HCT116 (cell line): ENCODE results near the gene IRF2. TPM values are rescaled to one million over a fixed set of nuclear protein-coding genes. Genes with fewer than 3 reads are reported as not detected.

ENCODE experiments used
- ATAC-seq: fragments of 200-7000 bp; cut with Tn5 transposase; 2 replicates; pipeline ENCODE4 v1.9.1; 2020; ENCODE audit warnings: mild to moderate bottlenecking, moderate library complexity
- BruUV-seq: library from RNA; stranded (reverse); fragments of 400-500 nt; replicated peaks from 2 replicates; lab custom pipeline; 2021; lab: Mats Ljungman, UMichigan
- CTCF ChIA-PET: fragments of 300-600 bp; sonication (Branson Sonifier 250); formaldehyde crosslinking; loops from one replicate; lab custom pipeline; 2021; ENCODE audit warnings: antibody characterized with exemption; lab: Charles Lee
- POLR2A ChIA-PET: fragments of 300-600, 350-600 bp; sonication (Branson Sonifier 250); formaldehyde crosslinking; loops from one replicate; lab custom pipeline; 2021; ENCODE audit warnings: antibody characterized with exemption; lab: Charles Lee
- RAD21 ChIA-PET, 2 experiments: fragments of 300-600 bp; sonication (Branson Sonifier 250); formaldehyde crosslinking; loops; one replicate each; lab custom pipeline; 2023; ENCODE audit warnings: low total read pairs in 2 of 2; ENCODE audit not compliant: uncharacterized antibody in 2 of 2, unreplicated experiment in 2 of 2, low non-redundant PET in 1 of 2; lab: Charles Lee
- DNase-seq: peaks from one replicate; pipeline ENCODE4 v3.0.0-alpha.2; 2010; ENCODE audit warnings: low read depth, low spot score
- H2AFZ ChIP-seq: fragments of 200-600 bp; shearing (Covaris generic), sonication (generic); 2 replicates; pipeline ENCODE4 v1.6.1; 2017; ENCODE audit warnings: low read depth, mixed run types, mixed read lengths, antibody characterized with exemption, low read length; ENCODE audit not compliant: poor library complexity, severe bottlenecking
- H3K27ac ChIP-seq: 2 replicates; pipeline ENCODE4 v1.5.1; 2012; ENCODE audit warnings: low read depth, low read length
- H3K27me3 ChIP-seq: fragments of 200-600 bp; sonication (generic); 2 replicates; pipeline ENCODE4 v1.6.1; 2016; ENCODE audit warnings: mixed run types, low read length, mixed read lengths; ENCODE audit not compliant: insufficient read depth
- H3K36me3 ChIP-seq, 2 experiments: fragments of 200-500 bp in 1 of 2; fragments of 200-600 bp in 1 of 2; sonication (Bioruptor generic) in 1 of 2; sonication (generic) in 1 of 2; 2 replicates each; pipeline versions ENCODE4 v1.5.1 to v1.6.1; 2014 to 2016; ENCODE audit warnings: low read length in 2 of 2, inconsistent platforms in 1 of 2, mixed read lengths in 1 of 2, mixed run types in 1 of 2; ENCODE audit not compliant: insufficient read depth in 2 of 2, control insufficient read depth in 1 of 2
- H3K4me1 ChIP-seq, 2 experiments: fragments of 200-600 bp in 1 of 2; sonication (generic) in 1 of 2; 2 replicates each; pipeline versions ENCODE4 v1.5.1 to v1.6.1; 2012 to 2017; ENCODE audit warnings: low read length in 2 of 2, inconsistent platforms in 1 of 2, mild to moderate bottlenecking in 1 of 2, mixed read lengths in 1 of 2, mixed run types in 1 of 2, moderate library complexity in 1 of 2; ENCODE audit not compliant: insufficient read depth in 2 of 2, control insufficient read depth in 1 of 2
- H3K4me2 ChIP-seq: fragments of 200-600 bp; sonication (generic); 2 replicates; pipeline ENCODE4 v1.6.1; 2017; ENCODE audit warnings: mixed run types, low read length, mixed read lengths
- H3K4me3 ChIP-seq, 2 experiments: fragments of 200-600 bp in 1 of 2; sonication (generic) in 1 of 2; replicated peaks in 1 of 2; 2 replicates each; pipeline ENCODE4 v1.5.1; 2011 to 2016; ENCODE audit warnings: low read length in 2 of 2, control low read depth in 1 of 2, low read depth in 1 of 2, mild to moderate bottlenecking in 1 of 2, mixed read lengths in 1 of 2, mixed run types in 1 of 2
- H3K79me2 ChIP-seq: fragments of 200-600 bp; sonication (generic); 2 replicates; pipeline ENCODE4 v1.6.1; 2017; ENCODE audit warnings: mild to moderate bottlenecking, mixed run types, low read length, moderate library complexity, mixed read lengths; ENCODE audit not compliant: insufficient read depth
- H3K9ac ChIP-seq: fragments of 200-600 bp; sonication (generic); 2 replicates; pipeline ENCODE4 v1.6.1; 2016; ENCODE audit warnings: low read length, mixed read lengths
- H3K9me2 ChIP-seq: fragments of 200-600 bp; sonication (generic), shearing (Covaris generic); 2 replicates; pipeline ENCODE4 v1.6.1; 2017; ENCODE audit warnings: mixed run types, mild to moderate bottlenecking, moderate library complexity; ENCODE audit not compliant: insufficient read depth
- H3K9me3 ChIP-seq, 2 experiments: fragments of 200-500 bp in 1 of 2; fragments of 200-600 bp in 1 of 2; sonication (Bioruptor generic) in 1 of 2; sonication (generic) in 1 of 2; 2 replicates each; pipeline ENCODE4 v1.6.1; 2014 to 2017; ENCODE audit warnings: low read length in 2 of 2, mixed read lengths in 2 of 2, inconsistent platforms in 1 of 2, low read depth in 1 of 2, mild to moderate bottlenecking in 1 of 2, mixed run types in 1 of 2, moderate library complexity in 1 of 2; ENCODE audit not compliant: control insufficient read depth in 1 of 2, insufficient read depth in 1 of 2
- H4K20me1 ChIP-seq: fragments of 200-600 bp; sonication (generic), shearing (Covaris generic); 2 replicates; pipeline ENCODE4 v1.6.1; 2017; ENCODE audit warnings: mixed run types, mild to moderate bottlenecking, moderate library complexity; ENCODE audit not compliant: insufficient read depth
- EGR1 ChIP-seq: IDR thresholded peaks from 2 replicates; pipeline ENCODE4 v1.6.1; 2012; ENCODE audit warnings: low read depth
- ELF1 ChIP-seq: IDR thresholded peaks from 2 replicates; pipeline ENCODE4 v1.6.1; 2012; ENCODE audit warnings: low read depth, borderline replicate concordance
- FOSL1 ChIP-seq: IDR thresholded peaks from 2 replicates; pipeline ENCODE4 v1.6.1; 2012; ENCODE audit warnings: low read depth
- MAX ChIP-seq: IDR thresholded peaks from 2 replicates; pipeline ENCODE4 v1.6.1; 2012
- REST ChIP-seq: IDR thresholded peaks from 2 replicates; pipeline ENCODE4 v1.6.1; 2012; ENCODE audit warnings: low read depth
- SIN3A ChIP-seq: IDR thresholded peaks from 2 replicates; pipeline ENCODE4 v1.6.1; 2012; ENCODE audit warnings: low read depth
- SP1 ChIP-seq: IDR thresholded peaks from 2 replicates; pipeline ENCODE4 v1.6.1; 2012; ENCODE audit warnings: low read depth
- SRF ChIP-seq: IDR thresholded peaks from 2 replicates; pipeline ENCODE4 v1.6.1; 2012; ENCODE audit warnings: low read depth
- YY1 ChIP-seq: IDR thresholded peaks from 2 replicates; pipeline ENCODE4 v1.6.1; 2011; ENCODE audit warnings: low read length, low read depth, moderate library complexity, mild to moderate bottlenecking; ENCODE audit not compliant: insufficient replicate concordance; ENCODE audit errors: extremely low read depth
- intact Hi-C: fragments of 100-400 bp; cut with micrococcal nuclease; formaldehyde crosslinking; loops from 2 replicates; pipeline ENCODE4 v1.10.0; 2022
- total RNA-seq: library from RNA; stranded (reverse); gene quantifications from one replicate; pipeline ENCODE4 v1.2.1, GENCODE V29; 2021; ENCODE audit not compliant: unreplicated experiment

Gene IRF2
- total RNA-seq, 1 experiment from 2014 or later = 10.6 TPM

DNA sequence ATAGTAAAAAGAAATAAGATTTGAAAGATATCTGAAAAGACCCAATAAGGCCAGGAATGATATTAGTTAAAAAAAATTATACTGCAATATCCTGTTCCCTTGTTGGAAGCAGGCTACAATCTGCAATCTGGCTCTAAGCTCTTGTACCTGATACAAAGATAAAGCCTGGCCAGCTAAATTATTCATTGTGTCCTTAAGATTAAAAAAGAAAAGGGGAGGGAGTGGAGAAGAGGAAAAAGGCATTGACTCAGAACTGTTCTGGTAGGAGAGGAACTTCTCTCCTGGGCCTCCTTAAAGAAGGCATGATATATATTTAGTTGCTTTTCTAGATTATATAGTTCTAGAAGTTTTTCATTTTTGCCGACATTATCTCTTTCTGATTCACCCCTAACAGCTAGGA, 46.7 kb downstream of the IRF2 start:
- TSS peak; percentile 23 for BruUV-seq
- DNase-seq (no peak), ATAC-seq (no peak)
- Histone ChIP-seq H3K9ac (no peak overlapping the region), H3K9me3 (no peaks in the 10 kb centered on the region), H3K9me2 (no peaks in the 10 kb centered on the region), H3K36me3 (no peaks in the 10 kb centered on the region; a peak in 1 of 4 replicates), H3K27me3 (no peaks in the 10 kb centered on the region), H3K4me3 (no peak overlapping the region), H3K27ac (no peak overlapping the region), H3K4me1 (no peaks in the 10 kb centered on the region), H3K4me2 (no peak overlapping the region), H4K20me1 (no peaks in the 10 kb centered on the region), H2AFZ (no peak overlapping the region), H3K79me2 (no peaks in the 10 kb centered on the region)
- POLR2A ChIA-PET = no interaction called here
- RAD21 ChIA-PET = no interaction called here
- CTCF ChIA-PET = no interaction called here
- TF ChIP-seq MAX (no peak), SP1 (no peak), EGR1 (no peak), REST (no peak), FOSL1 (no peak), ELF1 (no peak), YY1 (no peak), SRF (no peak), SIN3A (no peak)
- intact Hi-C loops = no loop called here
